Parathyroid adenoma (tissue), 2 donors: ENCODE results near the gene S100A5.
A peak's percentile ranks its signal among the peaks of the same experiment; 100 is the strongest.

Experiments
- H2AFZ ChIP-seq: fragments of 300-600 bp; sonication (generic); one replicate; pipeline ENCODE4 v1.7.0; 2017; ENCODE audit warnings: antibody characterized with exemption, mild to moderate bottlenecking
- H3K27ac ChIP-seq: fragments of 300-600 bp; sonication (generic); one replicate; pipeline ENCODE4 v1.7.0; 2017
- H3K27me3 ChIP-seq: fragments of 300-600 bp; sonication (generic); one replicate; pipeline ENCODE4 v1.7.0; 2017; ENCODE audit warnings: low read length; ENCODE audit not compliant: control insufficient read depth, insufficient read depth
- H3K36me3 ChIP-seq: fragments of 300-600 bp; sonication (generic); one replicate; pipeline ENCODE4 v1.7.0; 2017; ENCODE audit warnings: low read length; ENCODE audit not compliant: control insufficient read depth, insufficient read depth
- H3K4me1 ChIP-seq: fragments of 300-600 bp; sonication (generic); one replicate; pipeline ENCODE4 v1.7.0; 2017; ENCODE audit warnings: control low read depth
- H3K4me2 ChIP-seq: fragments of 300-600 bp; sonication (generic); one replicate; pipeline ENCODE4 v1.7.0; 2017; ENCODE audit warnings: low read length
- H3K4me3 ChIP-seq: fragments of 300-600 bp; sonication (generic); one replicate; pipeline ENCODE4 v1.7.0; 2017; ENCODE audit warnings: low read depth, low read length
- H3K79me2 ChIP-seq: fragments of 300-600 bp; sonication (generic); one replicate; pipeline ENCODE4 v1.7.0; 2017; ENCODE audit warnings: control low read depth
- H3K9ac ChIP-seq: fragments of 300-600 bp; sonication (generic); one replicate; pipeline ENCODE4 v1.7.0; 2017; ENCODE audit warnings: mild to moderate bottlenecking
- H3K9me3 ChIP-seq: fragments of 300-600 bp; sonication (generic); one replicate; pipeline ENCODE4 v1.7.0; 2017; ENCODE audit warnings: low read length; ENCODE audit not compliant: control insufficient read depth
- CTCF ChIP-seq: fragments of 300-600 bp; sonication (generic); IDR thresholded peaks from one replicate; pipeline ENCODE4 v1.7.0; 2017; ENCODE audit warnings: antibody characterized with exemption, mild to moderate bottlenecking
- donor health status: primary hyperparathyroidism.

S100A5 gene

GRCh38 chr1:153544453-153545066, 3.8 kb upstream of the S100A5 start:
- Histone ChIP-seq H2AFZ (peak overlapping the region; percentile 53), H3K4me1 (no peaks in the 10 kb centered on the region), H3K4me2 (no peak overlapping the region), H3K4me3 (no peak overlapping the region), H3K9ac (no peak overlapping the region), H3K36me3 (no peaks in the 10 kb centered on the region), H3K27ac (no peak overlapping the region), H3K9me3 (no peaks in the 10 kb centered on the region), H3K79me2 (no peaks in the 10 kb centered on the region), H3K27me3 (no peaks in the 10 kb centered on the region)
- TF ChIP-seq CTCF, result no peak

- Histone ChIP-seq H3K4me1 (no peaks in the 10 kb centered on the region), H3K36me3 (no peaks in the 10 kb centered on the region), H2AFZ (no peak overlapping the region), H3K4me2 (no peak overlapping the region), H3K4me3 (no peak overlapping the region), H3K9ac (no peak overlapping the region), H3K79me2 (no peaks in the 10 kb centered on the region), H3K27me3 (no peaks in the 10 kb centered on the region), H3K27ac (no peak overlapping the region), H3K9me3 (no peaks in the 10 kb centered on the region)
- TF ChIP-seq CTCF, result no peak
Observed at GRCh38 chr1:153543736-153544135, 3.0 kb upstream of the S100A5 start.

GRCh38 chr1:153542956-153543711, 2.4 kb upstream of the S100A5 start:
- H3K4me2 ChIP-seq, result no peak overlapping the region
- no peaks in the 10 kb centered on the region for H3K27me3 ChIP-seq
- no peaks in the 10 kb centered on the region for H3K36me3 ChIP-seq
- no peak overlapping the region for H3K4me3 ChIP-seq
- H2AFZ ChIP-seq, result no peak overlapping the region
- no peaks in the 10 kb centered on the region for H3K9me3 ChIP-seq
- no peaks in the 10 kb centered on the region for H3K79me2 ChIP-seq
- H3K27ac ChIP-seq, result no peak overlapping the region
- H3K4me1 ChIP-seq, result no peaks in the 10 kb centered on the region
- TF ChIP-seq CTCF, result no peak
- no peak overlapping the region for H3K9ac ChIP-seq

GRCh38 chr1:153541641-153542590, 1.2 kb upstream of the S100A5 start:
- Histone ChIP-seq H3K9ac (no peak overlapping the region), H3K4me1 (no peaks in the 10 kb centered on the region)

More at GRCh38 chr1:153541641-153542590, 1.2 kb upstream of the S100A5 start:
- Histone ChIP-seq H2AFZ (no peak overlapping the region), H3K27ac (no peak overlapping the region), H3K79me2 (no peaks in the 10 kb centered on the region), H3K36me3 (no peaks in the 10 kb centered on the region), H3K9me3 (no peaks in the 10 kb centered on the region), H3K4me2 (no peak overlapping the region), H3K4me3 (no peak overlapping the region), H3K27me3 (no peaks in the 10 kb centered on the region)
- TF ChIP-seq CTCF, result no peak
